Measurements from ENCODE around the gene STK32C. TPM values are rescaled to one million over a fixed set of nuclear protein-coding genes. Genes with fewer than 3 reads are reported as not detected.
A peak's percentile ranks its signal among the peaks of the same experiment; 100 is the strongest.

Gene STK32C
- polyA plus RNA-seq, 2 of the 4 experiments (the other 2 are of a cell fraction), result 29.9 to 43.6 TPM

GRCh38 chr10:132249226-132249724, 58.5 kb downstream of the STK32C start (continued):
- no peak for TF ChIP-seq TP53 (CRISPR knock-in tag; IDR thresholded peaks at IDR 0.05)

GRCh38 chr10:132248455-132249225, 59.1 kb downstream of the STK32C start:
- no peak for TF ChIP-seq CHD4 (IDR thresholded peaks at IDR 0.05; ENCODE audit: borderline replicate concordance)
- no peak for TF ChIP-seq RARB (CRISPR knock-in tag; IDR thresholded peaks at IDR 0.05)
- no peak for TF ChIP-seq KDM1A (IDR thresholded peaks at IDR 0.05; ENCODE audit: low read depth)
- TF ChIP-seq POLR2A (IDR thresholded peaks at IDR 0.05; ENCODE audit: low read length), result peak; percentile 76
- no peak for TF ChIP-seq POLR2AphosphoS2 (conservative IDR thresholded peaks at IDR 0.05; ENCODE audit: low read length)
- TF ChIP-seq PBX3 (IDR thresholded peaks at IDR 0.05), result no peak
- TF ChIP-seq NPAS2 (CRISPR knock-in tag; IDR thresholded peaks at IDR 0.05; ENCODE audit: borderline replicate concordance), result no peak
- TF ChIP-seq SREBF2 (IDR thresholded peaks at IDR 0.05), result no peak
- Histone ChIP-seq H3K27ac (peak overlapping the region; percentile 37 to 67; a peak in 5 of 6 replicates), H3K4me3 (peak overlapping the region; percentile 47), H3K4me1 (peaks cover 10% of the 10 kb centered on the region), H3K4me2 (peak overlapping the region; percentile 86), H3K9me3 (no peaks in the 10 kb centered on the region)
- ChIA-PET POLR2A (interaction anchor here (1.4 kb wide), 1 partner anchor 59 kb away, joined by 9 read pairs; the partner anchor contains the start of gene STK32C), CTCF (interaction anchor here (1.2 to 3.2 kb wide), 5 partner anchors 15 to 105 kb away, joined by 3 to 13 read pairs (median 4); no protein-coding TSS in a partner anchor)
- ATAC-seq (peak; percentile 70 to 85), FAIRE-seq (no peak), DNase-seq (ENCODE audit: low read depth in 1 of 2, low spot score in 1 of 2) (peak; percentile 67 to 84)
- WGBS (ENCODE audit: missing lambda C conversion rate), result 15% methylated on average over 21 of the region's 38 CpGs

GRCh38 chr10:132247943-132248342, 59.8 kb downstream of the STK32C start:
- ChIA-PET POLR2A (no interaction called here), CTCF (interaction anchor here (1.2 to 3.2 kb wide), 4 partner anchors 14 to 103 kb away, joined by 3 to 13 read pairs (median 4); no protein-coding TSS in a partner anchor)
- Histone ChIP-seq H3K9me3 (no peaks in the 10 kb centered on the region), H3K27ac (peak overlapping the region in 1 of 2 experiments; percentile 67; a peak in 1 of 6 replicates), H3K4me2 (peak overlapping the region; percentile 86), H3K4me3 (0 out of 3 replicates have a peak overlapping the region, but pooled peaks have one; percentile 47), H3K4me1 (peaks cover 10% of the 10 kb centered on the region)
- 83% methylated on average over 14 of the region's 19 CpGs for WGBS (ENCODE audit: missing lambda C conversion rate)
- no peak for ATAC-seq
- FAIRE-seq, result no peak
- TF ChIP-seq EHMT2 (IDR thresholded peaks at IDR 0.05; ENCODE audit: low read depth) (no peak), BHLHE40 (IDR thresholded peaks at IDR 0.05; ENCODE audit: low read depth, low read length) (no peak), KDM5A (IDR thresholded peaks at IDR 0.05) (no peak), REST (IDR thresholded peaks at IDR 0.05) (no peak)
- DNase-seq (ENCODE audit: low read depth in 1 of 2, low spot score in 1 of 2), result no peak

- DNase-seq (ENCODE audit: low read depth in 1 of 2, low spot score in 1 of 2) (no peak), FAIRE-seq (no peak), ATAC-seq (no peak)
- peaks cover 10% of the 10 kb centered on the region for H3K4me1 ChIP-seq
- H3K9me3 ChIP-seq, result no peaks in the 10 kb centered on the region
- ChIA-PET POLR2A (no interaction called here), CTCF (interaction anchor here (1.3 kb wide), 1 partner anchor 107 kb away, joined by 3 read pairs; no protein-coding TSS in a partner anchor)
- no peak overlapping the region for H3K4me3 ChIP-seq
- WGBS (ENCODE audit: missing lambda C conversion rate), result 90% methylated on average over 13 of the region's 13 CpGs
- no peak for TF ChIP-seq E2F6 (IDR thresholded peaks at IDR 0.05; ENCODE audit: borderline replicate concordance, low read depth)
- TF ChIP-seq ZFP36 (IDR thresholded peaks at IDR 0.05; ENCODE audit: borderline replicate concordance, partially characterized antibody), result no peak
- no peak for TF ChIP-seq ELK1 (IDR thresholded peaks at IDR 0.05; ENCODE audit: low read depth, low read length)
- TF ChIP-seq HDAC2 (IDR thresholded peaks at IDR 0.05), result no peak
- no peak for TF ChIP-seq MAZ (IDR thresholded peaks at IDR 0.05; ENCODE audit: borderline replicate concordance, low read depth, low read length)
- no peak for TF ChIP-seq MAFK (IDR thresholded peaks at IDR 0.05; ENCODE audit: partially characterized antibody)
- TF ChIP-seq TFCP2L1 (CRISPR knock-in tag; IDR thresholded peaks at IDR 0.05), result no peak
- TF ChIP-seq FOSL2 (IDR thresholded peaks at IDR 0.05), result no peak
- no peak for TF ChIP-seq FOSL2 (CRISPR knock-in tag; IDR thresholded peaks at IDR 0.05)
- TF ChIP-seq USF2 (IDR thresholded peaks at IDR 0.05), result no peak
- no peak for TF ChIP-seq FOSB (CRISPR knock-in tag; IDR thresholded peaks at IDR 0.05)
- TF ChIP-seq CHD4 (IDR thresholded peaks at IDR 0.05; ENCODE audit: borderline replicate concordance), result no peak
- no peak for TF ChIP-seq NFE2L2 (conservative IDR thresholded peaks at IDR 0.05; ENCODE audit: low read length)
- H3K27ac ChIP-seq, result no peak overlapping the region
- H3K4me2 ChIP-seq, result no peak overlapping the region
Measured at GRCh38 chr10:132246296-132246695, 61.5 kb downstream of the STK32C start.

All from A549 (cell line).